MCF 10A (cell line): Measurements from ENCODE around the gene ADGRL2. TPM values are rescaled to one million over a fixed set of nuclear protein-coding genes. Genes with fewer than 3 reads are reported as not detected.

Source experiments
- BruUV-seq: library from RNA; stranded (reverse); fragments of 400-500 nt; replicated peaks from 2 replicates; lab custom pipeline; 2021; lab: Mats Ljungman, UMichigan
- CTCF ChIA-PET: fragments of 300-600 bp; sonication (Branson Sonifier 250); formaldehyde crosslinking; extraction: SDS; loops from one replicate; lab custom pipeline; 2021; ENCODE audit warnings: antibody characterized with exemption, inconsistent platforms; lab: Yijun Ruan, JAX
- POLR2A ChIA-PET: fragments of 300-600, 350-650 bp; sonication (Branson Sonifier 250); formaldehyde crosslinking; extraction: SDS; loops from one replicate; lab custom pipeline; 2020; ENCODE audit warnings: antibody characterized with exemption, inconsistent platforms; lab: Yijun Ruan, JAX
- DNase-seq: peaks from one replicate; pipeline ENCODE4 v3.0.0-alpha.2; 2018; ENCODE audit not compliant: unreplicated experiment
- H3K27ac Mint-ChIP-seq: one replicate; pipeline ENCODE4 v1.8.0; 2022; ENCODE audit warnings: mild to moderate bottlenecking, low read depth, mixed read lengths; ENCODE audit not compliant: unreplicated experiment
- H3K27me3 Mint-ChIP-seq: one replicate; pipeline ENCODE4 v1.8.0; 2022; ENCODE audit warnings: mixed read lengths; ENCODE audit not compliant: insufficient read depth, unreplicated experiment
- H3K36me3 Mint-ChIP-seq: one replicate; pipeline ENCODE4 v1.8.0; 2022; ENCODE audit warnings: mild to moderate bottlenecking, moderate library complexity, mixed read lengths; ENCODE audit not compliant: insufficient read depth, unreplicated experiment
- H3K4me1 Mint-ChIP-seq: one replicate; pipeline ENCODE4 v1.8.0; 2022; ENCODE audit warnings: mixed read lengths; ENCODE audit not compliant: insufficient read depth, unreplicated experiment
- H3K4me3 Mint-ChIP-seq: one replicate; pipeline ENCODE4 v1.8.0; 2022; ENCODE audit warnings: mild to moderate bottlenecking, moderate library complexity, mixed read lengths; ENCODE audit not compliant: unreplicated experiment
- H3K9me3 Mint-ChIP-seq: one replicate; pipeline ENCODE4 v1.8.0; 2022; ENCODE audit warnings: mixed read lengths; ENCODE audit not compliant: unreplicated experiment
- intact Hi-C: fragments of 100-400 bp; cut with micrococcal nuclease; formaldehyde crosslinking; loops from 2 replicates; pipeline ENCODE4 v1.14.1; 2022
- total RNA-seq: library from RNA; stranded (reverse); gene quantifications from 2 replicates; pipeline ENCODE4 v1.2.3, GENCODE V29; 2022
- TF ChIP-seq, protein P1 (sequence below): fragments of 200-600 bp; IDR thresholded peaks from one replicate; pipeline ENCODE4 v1.8.0; 2022; ENCODE audit warnings: antibody characterized with exemption, mild to moderate bottlenecking; ENCODE audit not compliant: unreplicated experiment

The ADGRL2 gene
- total RNA-seq, 1 experiment from 2014 or later: 3.0 TPM

DNA sequence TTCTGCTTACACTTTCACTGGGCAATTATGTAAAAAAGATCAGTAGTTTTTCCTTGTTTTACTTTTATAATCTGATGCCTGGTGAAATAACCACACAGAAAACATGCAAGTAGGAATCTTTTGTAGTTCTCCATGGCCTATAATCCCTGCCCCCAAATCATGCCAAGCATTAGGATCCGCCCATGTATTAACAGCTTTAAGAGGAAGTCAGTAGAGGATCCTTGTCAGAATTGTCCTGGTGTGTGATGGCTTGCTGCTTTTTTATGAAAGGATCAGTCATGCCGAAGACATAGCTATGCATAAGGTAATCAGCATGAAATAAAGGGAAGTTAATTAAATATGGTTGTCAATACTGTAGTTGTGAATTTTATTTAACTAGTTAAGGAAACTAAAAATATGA, 20.0 kb downstream of the ADGRL2 start:
- intact Hi-C loops: no loop called here
- Mint-ChIP-seq H3K4me3 (no peak overlapping the region), H3K36me3 (no peaks in the 10 kb centered on the region), H3K27me3 (no peaks in the 10 kb centered on the region), H3K4me1 (peaks cover 8% of the 10 kb centered on the region), H3K9me3 (no peaks in the 10 kb centered on the region), H3K27ac (no peak overlapping the region)
- POLR2A ChIA-PET: interaction anchor here (0.6 kb wide), 2 partner anchors 14 to 240 kb away, joined by 3 read pairs; no protein-coding TSS in a partner anchor
- DNase-seq: no peak
- TF ChIP-seq, protein P1, sequence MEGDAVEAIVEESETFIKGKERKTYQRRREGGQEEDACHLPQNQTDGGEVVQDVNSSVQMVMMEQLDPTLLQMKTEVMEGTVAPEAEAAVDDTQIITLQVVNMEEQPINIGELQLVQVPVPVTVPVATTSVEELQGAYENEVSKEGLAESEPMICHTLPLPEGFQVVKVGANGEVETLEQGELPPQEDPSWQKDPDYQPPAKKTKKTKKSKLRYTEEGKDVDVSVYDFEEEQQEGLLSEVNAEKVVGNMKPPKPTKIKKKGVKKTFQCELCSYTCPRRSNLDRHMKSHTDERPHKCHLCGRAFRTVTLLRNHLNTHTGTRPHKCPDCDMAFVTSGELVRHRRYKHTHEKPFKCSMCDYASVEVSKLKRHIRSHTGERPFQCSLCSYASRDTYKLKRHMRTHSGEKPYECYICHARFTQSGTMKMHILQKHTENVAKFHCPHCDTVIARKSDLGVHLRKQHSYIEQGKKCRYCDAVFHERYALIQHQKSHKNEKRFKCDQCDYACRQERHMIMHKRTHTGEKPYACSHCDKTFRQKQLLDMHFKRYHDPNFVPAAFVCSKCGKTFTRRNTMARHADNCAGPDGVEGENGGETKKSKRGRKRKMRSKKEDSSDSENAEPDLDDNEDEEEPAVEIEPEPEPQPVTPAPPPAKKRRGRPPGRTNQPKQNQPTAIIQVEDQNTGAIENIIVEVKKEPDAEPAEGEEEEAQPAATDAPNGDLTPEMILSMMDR: no peak
- BruUV-seq: no TSS peak
- CTCF ChIA-PET: interaction anchor here (0.6 kb wide), 1 partner anchor 232 kb away, joined by 3 read pairs; no protein-coding TSS in a partner anchor

DNA sequence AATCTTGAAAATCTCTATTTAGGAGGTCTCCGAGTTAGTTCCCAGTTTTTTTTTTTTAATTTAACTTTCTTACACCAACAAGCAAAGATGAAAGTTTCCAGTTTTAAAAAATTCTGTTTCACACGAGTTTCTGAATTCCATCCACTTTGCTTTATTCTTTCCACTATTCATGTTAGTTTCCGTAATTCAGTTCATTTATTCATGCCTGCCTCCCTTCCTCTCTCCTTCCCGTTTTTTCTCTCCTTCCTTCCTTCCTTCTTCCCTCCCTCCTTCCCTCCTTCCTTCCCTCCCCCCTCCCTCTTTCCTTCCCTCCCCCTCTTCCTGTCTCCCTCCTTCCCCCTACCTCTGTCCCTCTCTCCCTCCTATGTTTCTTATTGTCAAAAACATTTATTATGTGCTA, 22.3 kb downstream of the ADGRL2 start:
- TF ChIP-seq, protein P1: no peak
- Mint-ChIP-seq H3K4me1 (peaks cover 8% of the 10 kb centered on the region), H3K27me3 (no peaks in the 10 kb centered on the region), H3K27ac (no peak overlapping the region), H3K36me3 (no peaks in the 10 kb centered on the region), H3K9me3 (no peaks in the 10 kb centered on the region), H3K4me3 (no peak overlapping the region)
- no TSS peak for BruUV-seq
- DNase-seq: no peak
- intact Hi-C loops: no loop called here
- CTCF ChIA-PET: interaction anchor here (0.7 kb wide), 1 partner anchor 33 kb away, joined by 3 read pairs; no protein-coding TSS in a partner anchor
- POLR2A ChIA-PET: no interaction called here

DNA sequence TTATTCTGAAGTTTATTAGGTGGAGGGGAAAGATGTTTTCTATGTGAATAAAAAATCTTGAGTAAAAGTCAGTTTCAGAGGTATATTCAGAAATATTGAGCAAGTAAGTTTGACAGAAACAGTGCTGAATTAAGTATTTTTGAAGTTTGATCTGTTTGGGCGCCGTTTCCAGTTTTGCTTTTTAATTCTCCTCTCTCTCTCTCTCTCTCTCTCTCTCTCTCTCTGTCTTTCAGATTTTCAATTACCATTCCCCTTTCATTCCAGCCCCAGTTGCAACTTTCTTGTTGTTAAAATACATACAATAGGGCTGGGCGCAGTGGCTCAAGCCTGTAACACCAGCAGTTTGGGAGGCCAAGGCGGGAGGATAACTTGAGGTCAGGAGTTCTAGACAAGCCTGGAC, 24.0 kb downstream of the ADGRL2 start:
- TF ChIP-seq, protein P1: no peak
- no peak overlapping the region for H3K27ac Mint-ChIP-seq
- H3K27me3 Mint-ChIP-seq: no peaks in the 10 kb centered on the region
- no peak overlapping the region for H3K4me3 Mint-ChIP-seq
- no peaks in the 10 kb centered on the region for H3K4me1 Mint-ChIP-seq
- H3K9me3 Mint-ChIP-seq: no peaks in the 10 kb centered on the region
- ChIA-PET CTCF (no interaction called here), POLR2A (no interaction called here)
- intact Hi-C loops: no loop called here
- no peak for DNase-seq
- H3K36me3 Mint-ChIP-seq: no peaks in the 10 kb centered on the region
- BruUV-seq: no TSS peak

DNA sequence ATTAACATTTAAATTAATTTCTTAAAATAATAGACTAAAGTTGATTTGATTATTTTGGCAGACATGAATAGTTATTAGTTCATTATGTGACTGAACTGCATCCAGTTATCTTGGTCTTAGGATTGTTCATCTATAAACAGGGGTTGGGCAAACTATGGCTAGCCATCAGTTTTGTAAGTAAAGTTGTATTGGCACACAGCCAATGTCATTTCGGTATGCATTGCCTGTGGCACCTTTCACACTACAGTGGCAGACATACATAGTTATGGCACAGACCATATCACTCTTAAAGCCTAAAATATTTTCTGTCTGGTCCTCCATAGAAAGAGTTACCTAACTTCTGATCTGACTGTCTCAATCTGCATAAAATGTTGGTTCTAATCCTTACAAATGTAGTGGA, 27.2 kb downstream of the ADGRL2 start:
- ChIA-PET CTCF (no interaction called here), POLR2A (interaction anchor here (0.9 kb wide), 1 partner anchor 11 kb away, joined by 6 read pairs; no protein-coding TSS in a partner anchor)
- TF ChIP-seq, protein P1: no peak
- DNase-seq: no peak
- H3K9me3 Mint-ChIP-seq: no peaks in the 10 kb centered on the region
- H3K36me3 Mint-ChIP-seq: no peaks in the 10 kb centered on the region
- no peaks in the 10 kb centered on the region for H3K27me3 Mint-ChIP-seq
- intact Hi-C loops: no loop called here
- H3K4me3 Mint-ChIP-seq: no peak overlapping the region
- no peak overlapping the region for H3K27ac Mint-ChIP-seq
- BruUV-seq: no TSS peak
- H3K4me1 Mint-ChIP-seq: no peaks in the 10 kb centered on the region
